G401 (cell line): Measurements from ENCODE around the gene RPL27. TPM values are rescaled to one million over a fixed set of nuclear protein-coding genes. Genes with fewer than 3 reads are reported as not detected.

Experiments used
- DNase-seq: peaks from one replicate; pipeline ENCODE4 v3.0.0-alpha.2; 2015; ENCODE audit warnings: low spot score
- in situ Hi-C: cut with HindIII; loops from 2 replicates; pipeline ENCODE4 v1.10.0; 2016; ENCODE audit warnings: low sequenced_read_pairs, mixed read lengths
- total RNA-seq: library from RNA; depleted of rRNA; stranded (reverse); fragments of >200 nt; shearing (Covaris generic); gene quantifications from 2 replicates; pipeline ENCODE4 v1.2.3, GENCODE V29; 2014

Gene RPL27
- total RNA-seq, 1 experiment from 2014 or later, result 1,864 TPM

- in situ Hi-C loops, result no loop called here
- no peak for DNase-seq
Observed at GRCh38 chr17:43018008-43018853, 20.0 kb downstream of the RPL27 start.

- in situ Hi-C loops, result no loop called here
- no peak for DNase-seq
Observed at GRCh38 chr17:43018932-43019331, 20.7 kb downstream of the RPL27 start.

- in situ Hi-C loops, result no loop called here
- no peak for DNase-seq
Observed at GRCh38 chr17:43019418-43019817, 21.2 kb downstream of the RPL27 start.

GRCh38 chr17:43020030-43020621 is 21.9 kb downstream of the RPL27 start:
- in situ Hi-C loops, result no loop called here
- DNase-seq, result no peak

GRCh38 chr17:43020789-43021740 is 22.8 kb downstream of the RPL27 start:
- peak; percentile 48 for DNase-seq
- in situ Hi-C loops, result no loop called here

- in situ Hi-C loops, result no loop called here
- DNase-seq, result peak; percentile 76
Observed at GRCh38 chr17:43021741-43022512, 23.7 kb downstream of the RPL27 start, which contains the start of gene VAT1. Gene VAT1 (minus strand): TSS chr17:43022385. CDS start chr17:43022322, 63 bp downstream.

GRCh38 chr17:43024407-43025289 is 26.4 kb downstream of the RPL27 start, which contains the start of gene RND2:
Gene RND2 (plus strand): TSS chr17:43025231. CDS start chr17:43025348, 117 bp downstream.
- in situ Hi-C loops, result no loop called here
- DNase-seq, result peak; percentile 91

GRCh38 chr17:43025290-43025657 is 27.1 kb downstream of the RPL27 start:
- DNase-seq, result no peak
- in situ Hi-C loops, result no loop called here

GRCh38 chr17:43025766-43026537 is 27.7 kb downstream of the RPL27 start:
- in situ Hi-C loops, result no loop called here
- no peak for DNase-seq

GRCh38 chr17:43026595-43026994 is 28.4 kb downstream of the RPL27 start:
- in situ Hi-C loops, result no loop called here
- no peak for DNase-seq

GRCh38 chr17:43027091-43028032 is 29.1 kb downstream of the RPL27 start:
- in situ Hi-C loops, result no loop called here
- no peak for DNase-seq

GRCh38 chr17:43028221-43028861 is 30.1 kb downstream of the RPL27 start:
- in situ Hi-C loops, result no loop called here
- DNase-seq, result no peak

GRCh38 chr17:43030137-43030767 is 32.0 kb downstream of the RPL27 start:
- in situ Hi-C loops, result loop anchor here (5.0 kb wide), 1 partner anchor 87 kb away; no protein-coding TSS in a partner anchor
- peak; percentile 40 for DNase-seq

- in situ Hi-C loops, result loop anchor here (5.0 kb wide), 1 partner anchor 86 kb away; no protein-coding TSS in a partner anchor
- no peak for DNase-seq
Observed at GRCh38 chr17:43031666-43032065, 33.4 kb downstream of the RPL27 start.
